HepG2 (cell line): ENCODE measurements around the gene LIME1. TPM values are rescaled to one million over a fixed set of nuclear protein-coding genes. Genes with fewer than 3 reads are reported as not detected.
A peak's percentile ranks its signal among the peaks of the same experiment; 100 is the strongest.

Experiments used
- FOXK1 ChIP-seq: sonication (generic); formaldehyde crosslinking; IDR thresholded peaks from 2 replicates; pipeline ENCODE4 v1.4.0; 2020; ENCODE audit warnings: low read depth, missing genetic modification reagents, borderline replicate concordance
- GMEB1 ChIP-seq: sonication (generic); formaldehyde crosslinking; IDR thresholded peaks from 2 replicates; pipeline ENCODE4 v1.5.1; 2020; ENCODE audit warnings: missing genetic modification reagents, mild to moderate bottlenecking, borderline replicate concordance
- HNRNPK ChIP-seq: fragments of 200-400 bp; formaldehyde crosslinking; IDR thresholded peaks from 2 replicates; pipeline ENCODE4 v1.6.1; 2018; ENCODE audit warnings: low read length, low read depth, moderate library complexity, mild to moderate bottlenecking; ENCODE audit not compliant: poor library complexity, severe bottlenecking
- HOXD1 ChIP-seq: sonication (generic); formaldehyde crosslinking; IDR thresholded peaks from 2 replicates; pipeline ENCODE4 v1.5.0; 2020; ENCODE audit warnings: missing genetic modification reagents
- NCOA5 ChIP-seq: sonication (generic); formaldehyde crosslinking; IDR thresholded peaks from 2 replicates; pipeline ENCODE4 v1.4.0; 2020; ENCODE audit warnings: missing genetic modification reagents
- NR1H2 ChIP-seq: sonication (generic); formaldehyde crosslinking; IDR thresholded peaks from 2 replicates; pipeline ENCODE4 v1.8.1; 2022; ENCODE audit warnings: low read depth, missing genetic modification reagents, borderline replicate concordance
- PHF5A ChIP-seq: IDR thresholded peaks from one replicate; pipeline ENCODE4 v1.6.1; 2018; ENCODE audit warnings: low read depth, missing genetic modification reagents; ENCODE audit not compliant: unreplicated experiment
- SIX4 ChIP-seq: sonication (generic); formaldehyde crosslinking; IDR thresholded peaks from 2 replicates; pipeline ENCODE4 v1.4.0; 2020; ENCODE audit warnings: missing genetic modification reagents
- THYN1 ChIP-seq: sonication (generic); formaldehyde crosslinking; IDR thresholded peaks from 2 replicates; pipeline ENCODE4 v1.8.1; 2023; ENCODE audit warnings: low read depth, mild to moderate bottlenecking, moderate library complexity, missing genetic modification reagents, borderline replicate concordance
- YY1 ChIP-seq: IDR thresholded peaks from 2 replicates; pipeline ENCODE4 v1.6.1; 2011; ENCODE audit warnings: low read length, low read depth, moderate library complexity, mild to moderate bottlenecking; ENCODE audit not compliant: insufficient read depth, insufficient replicate concordance
- ZBTB46 ChIP-seq: sonication (generic); formaldehyde crosslinking; IDR thresholded peaks from 2 replicates; pipeline ENCODE4 v1.4.0; 2020; ENCODE audit warnings: mild to moderate bottlenecking, missing genetic modification reagents, borderline replicate concordance
- ZFP36L2 ChIP-seq: sonication (generic); formaldehyde crosslinking; IDR thresholded peaks from 2 replicates; pipeline ENCODE4 v1.4.0; 2020; ENCODE audit warnings: missing genetic modification reagents
- ZNF292 ChIP-seq: sonication (generic); formaldehyde crosslinking; IDR thresholded peaks from 2 replicates; pipeline ENCODE4 v1.8.1; 2022; ENCODE audit warnings: mild to moderate bottlenecking, low read depth, missing genetic modification reagents, borderline replicate concordance
- ZNF772 ChIP-seq: sonication (generic); formaldehyde crosslinking; IDR thresholded peaks from 2 replicates; pipeline ENCODE4 v1.5.0; 2020; ENCODE audit warnings: mild to moderate bottlenecking, missing genetic modification reagents
- polyA plus RNA-seq, 8 experiments: library from polyadenylated mRNA; depleted of rRNA in 3 of 8; stranded (reverse) in 7 of 8; unstranded in 1 of 8; fragments of >200 nt; fragmentation: Illumina TruSeq in 4 of 8; extraction: Trizol in 4 of 8; gene quantifications; 2 replicates each; pipeline versions ENCODE4 v1.2.1 to v1.2.3, GENCODE V29; 2011 to 2016; ENCODE audit warnings: low read depth in 4 of 8, missing spikeins in 1 of 8, mixed read lengths in 1 of 8; ENCODE audit not compliant: insufficient read depth in 1 of 8
- total RNA-seq, 5 experiments: library from RNA; depleted of rRNA; stranded (reverse); fragments of >200 nt; fragmentation: Illumina TruSeq; extraction: Trizol; gene quantifications; 2 replicates each; pipeline ENCODE4 v1.2.3, GENCODE V29; 2016; ENCODE audit warnings: low read depth in 1 of 5

The LIME1 gene
- total and polyA plus RNA-seq, 2 of the 13 experiments (the other 11 are each of a cell fraction or from before 2014, with no cell fraction given): 13.0 to 61.5 TPM

GRCh38 chr20:63737695-63737944, 1.2 kb downstream of the LIME1 start (continued):
- TF ChIP-seq GMEB1 (CRISPR knock-in tag) (0 out of 2 replicates have a peak, but pooled peaks have one; percentile 6), ZNF772 (CRISPR knock-in tag) (0 out of 2 replicates have a peak, but pooled peaks have one; percentile 79), ZFP36L2 (no peak), SIX4 (no peak), HNRNPK (peak; percentile 24), ZNF292 (CRISPR knock-in tag) (0 out of 2 replicates have a peak, but pooled peaks have one; percentile 5), FOXK1 (CRISPR knock-in tag) (no peak), HOXD1 (CRISPR knock-in tag) (0 out of 2 replicates have a peak, but pooled peaks have one; percentile 17), ZBTB46 (CRISPR knock-in tag) (no peak), YY1 (peak; percentile 64), THYN1 (CRISPR knock-in tag) (no peak), NR1H2 (CRISPR knock-in tag) (peak; percentile 3), PHF5A (peak; percentile 96), NCOA5 (CRISPR knock-in tag) (0 out of 2 replicates have a peak, but pooled peaks have one; percentile 11)
- TF ChIP-seq, all 625 proteins: peak for 29
